SK-N-DZ (cell line): Measurements from ENCODE around the gene RIPOR2.
"Not testable (repeated sequence)": the region's sequence is repeated elsewhere in the genome, so short reads cannot be mapped to it uniquely, and the experiment has no call there.

Experiments
- DNase-seq: peaks from one replicate; pipeline ENCODE4 v3.0.0-alpha.2; 2015; ENCODE audit warnings: low spot score

The RIPOR2 gene

DNA sequence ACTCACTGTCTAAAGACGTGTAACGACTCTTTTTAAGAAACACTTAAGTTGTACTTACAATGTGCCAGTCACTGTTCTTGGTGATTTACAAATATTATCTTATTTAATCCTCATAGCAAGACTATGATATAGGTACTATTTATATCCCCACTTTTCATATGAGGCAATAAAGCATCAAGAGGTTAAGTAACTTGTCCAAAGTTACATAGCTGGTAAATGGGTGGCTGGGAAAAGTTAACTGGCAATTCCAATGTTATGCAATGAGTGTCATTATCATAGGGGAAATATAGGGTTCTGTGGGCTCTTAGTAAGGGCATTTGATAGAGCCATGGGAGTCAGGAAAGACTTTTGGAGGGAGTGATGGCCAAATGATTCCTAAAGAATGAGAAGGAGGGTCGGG is 21.4 kb upstream of the RIPOR2 start:
- no peak for DNase-seq

GRCh38 chr6:24953726-24954125 is 18.0 kb upstream of the RIPOR2 start:
- DNase-seq: no peak

DNA sequence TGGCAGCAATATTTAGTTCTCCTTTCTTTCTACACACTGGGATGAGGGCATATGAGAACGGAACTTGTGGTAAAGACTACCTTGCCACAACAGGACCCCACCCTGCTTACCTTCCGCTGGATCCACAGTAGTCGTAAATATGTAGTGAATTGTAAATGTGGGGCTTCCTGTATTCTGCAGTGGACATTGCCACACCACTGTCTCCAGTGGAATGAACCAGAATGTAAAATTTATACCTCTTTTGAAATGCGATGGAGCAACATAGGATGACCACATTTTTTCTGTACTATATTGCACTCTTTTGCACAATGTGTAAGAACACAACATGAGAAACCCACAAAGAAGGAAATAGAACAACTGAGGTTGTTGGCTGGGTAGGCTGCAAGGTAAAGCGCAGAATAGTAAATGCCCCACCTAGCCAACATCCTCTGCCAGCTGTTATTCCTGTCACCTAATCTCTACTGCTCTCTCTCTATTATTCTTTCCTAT is 16.1 kb upstream of the RIPOR2 start:
- no peak for DNase-seq

GRCh38 chr6:24950218-24950941 is 14.6 kb upstream of the RIPOR2 start:
- DNase-seq: no peak

DNA sequence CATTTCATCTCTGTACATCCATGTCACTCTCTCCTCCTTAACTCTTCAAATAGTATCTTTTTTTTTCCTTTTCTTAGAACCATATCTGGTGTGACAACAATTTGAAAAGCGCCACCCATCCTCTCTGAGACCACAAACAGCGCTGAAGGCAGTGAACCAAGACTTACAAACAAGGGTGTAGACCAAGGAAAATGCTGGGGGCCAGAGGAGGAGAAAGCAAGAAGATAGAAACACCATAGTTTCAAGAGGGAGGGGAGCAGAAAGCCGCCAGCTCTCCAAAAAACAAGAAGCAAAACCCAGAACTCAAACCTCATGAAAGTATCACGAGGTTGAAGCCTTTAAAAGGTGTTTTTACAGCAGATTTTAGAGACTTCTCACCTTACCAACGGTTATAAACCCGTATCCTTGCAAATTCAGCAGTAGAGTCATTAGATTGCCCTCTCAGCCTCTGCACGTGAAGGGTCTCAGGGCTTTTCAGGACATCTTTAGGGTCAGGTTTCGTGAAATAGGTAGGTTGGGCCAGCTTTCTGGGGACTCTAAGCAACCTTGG is 13.3 kb upstream of the RIPOR2 start:
- DNase-seq: no peak

GRCh38 chr6:24948261-24948660 is 12.5 kb upstream of the RIPOR2 start:
- DNase-seq: not testable (repeated sequence)

DNA sequence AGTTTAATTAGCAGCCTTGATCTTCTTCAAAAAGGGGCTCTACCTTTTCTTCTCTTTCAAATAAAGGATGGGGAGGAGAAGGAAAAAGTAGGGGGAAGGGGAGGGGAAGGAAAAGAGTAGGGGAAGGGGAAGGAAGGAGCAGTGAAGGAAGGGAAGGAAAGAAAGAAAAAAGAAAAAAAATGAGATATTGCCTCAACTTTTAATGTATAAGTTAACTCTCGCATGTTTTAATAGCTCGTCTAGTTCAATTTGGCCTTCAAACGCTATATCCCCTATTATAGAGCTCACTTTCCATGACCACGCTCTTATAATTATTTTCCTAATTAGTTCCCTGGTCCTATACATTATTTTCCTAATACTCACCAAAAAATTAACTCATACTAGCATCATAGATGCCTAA is 11.9 kb upstream of the RIPOR2 start:
- no peak for DNase-seq

DNA sequence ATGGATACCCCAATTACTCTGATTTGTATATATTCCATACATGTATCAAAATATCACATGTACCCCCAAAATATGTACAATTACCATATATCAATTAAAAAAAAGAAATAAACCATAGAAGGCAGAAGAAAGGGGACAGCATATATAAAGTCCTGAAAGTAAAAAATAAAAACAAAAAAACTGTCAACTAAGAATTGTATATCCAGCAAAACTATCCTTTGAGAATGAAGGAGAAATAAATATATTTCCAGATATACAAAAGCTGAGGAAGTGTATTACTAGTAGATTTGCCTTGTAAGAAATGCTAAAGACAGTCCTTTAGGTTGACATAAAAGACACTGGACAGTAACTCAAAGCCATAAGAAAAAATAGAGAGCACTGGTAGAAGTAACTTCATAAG is 9.3 kb upstream of the RIPOR2 start:
- DNase-seq: no peak

- DNase-seq: no peak
Observed at GRCh38 chr6:24943774-24944173, 8.0 kb upstream of the RIPOR2 start.

GRCh38 chr6:24940311-24940917 is 4.7 kb upstream of the RIPOR2 start:
- DNase-seq: no peak

- DNase-seq: no peak
Observed at GRCh38 chr6:24936641-24937317, 1.0 kb upstream of the RIPOR2 start.

DNA sequence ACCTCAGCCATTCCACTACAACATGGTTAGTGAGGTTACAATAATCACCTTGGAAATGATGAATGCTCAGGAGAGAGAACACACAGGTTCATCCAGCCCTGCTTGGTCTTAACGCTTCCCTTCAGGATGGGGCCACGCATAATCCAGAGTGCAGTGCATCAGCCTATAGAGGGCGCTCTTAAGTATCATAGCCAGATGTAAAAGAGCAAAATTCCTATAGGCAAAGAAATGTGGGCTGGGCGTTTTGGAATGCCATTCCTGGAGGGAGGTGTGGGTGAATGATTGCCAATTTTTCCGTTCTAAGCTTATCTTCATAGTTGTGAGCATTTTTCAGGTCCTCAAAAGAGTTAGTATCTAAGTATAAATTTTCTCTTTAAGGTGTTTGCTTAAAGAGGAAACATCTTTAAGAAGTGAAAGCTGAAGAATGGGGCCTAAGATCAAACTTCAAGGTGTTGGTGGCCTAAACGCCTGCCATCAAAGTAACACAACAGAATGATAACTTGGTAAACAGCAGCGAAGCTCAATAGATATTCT is 1.8 kb downstream of the RIPOR2 start:
- DNase-seq: no peak

- DNase-seq: no peak
Observed at GRCh38 chr6:24933266-24933665, 2.5 kb downstream of the RIPOR2 start.

DNA sequence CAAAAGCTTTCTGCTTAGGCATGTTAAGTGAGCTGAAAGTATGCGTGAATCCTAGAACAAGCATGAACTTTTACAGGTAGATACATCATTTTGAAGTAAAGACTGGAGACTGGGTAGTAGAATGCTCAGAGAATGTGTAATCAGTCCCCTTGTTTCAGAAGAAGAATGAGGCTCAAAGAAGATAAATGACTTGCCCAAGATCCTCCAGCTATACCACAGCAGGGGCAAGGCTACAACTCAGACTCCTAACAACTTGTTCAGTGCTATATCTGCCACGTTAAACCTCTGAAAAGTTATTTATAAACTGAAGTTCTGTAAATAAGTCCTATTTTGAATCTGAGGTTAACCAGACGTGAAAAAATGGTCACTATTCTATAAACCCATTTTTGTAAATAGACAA is 2.9 kb downstream of the RIPOR2 start:
- no peak for DNase-seq

GRCh38 chr6:24931718-24932691 is 3.8 kb downstream of the RIPOR2 start:
- no peak for DNase-seq

DNA sequence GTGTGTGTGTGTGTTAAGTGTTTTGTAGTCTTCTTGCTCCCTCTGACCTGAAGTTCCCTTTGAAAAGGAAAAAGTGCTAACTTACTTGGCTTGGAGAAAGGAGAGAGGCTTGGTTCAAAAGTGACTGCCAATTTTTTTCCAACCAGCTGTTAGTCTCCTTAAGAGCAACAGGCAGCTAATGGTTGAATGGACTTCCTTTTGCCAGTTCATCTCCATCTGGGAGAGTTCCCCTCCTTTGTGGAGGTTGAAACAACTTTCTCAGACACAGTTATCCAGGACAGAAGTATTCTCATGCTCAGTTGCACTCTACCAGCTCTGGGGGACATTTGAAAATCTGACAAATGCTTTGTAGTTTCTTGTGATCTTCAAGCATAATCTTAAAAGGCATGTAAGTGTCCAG is 4.5 kb downstream of the RIPOR2 start:
- DNase-seq: no peak

GRCh38 chr6:24930431-24930871 is 5.3 kb downstream of the RIPOR2 start:
- no peak for DNase-seq

DNA sequence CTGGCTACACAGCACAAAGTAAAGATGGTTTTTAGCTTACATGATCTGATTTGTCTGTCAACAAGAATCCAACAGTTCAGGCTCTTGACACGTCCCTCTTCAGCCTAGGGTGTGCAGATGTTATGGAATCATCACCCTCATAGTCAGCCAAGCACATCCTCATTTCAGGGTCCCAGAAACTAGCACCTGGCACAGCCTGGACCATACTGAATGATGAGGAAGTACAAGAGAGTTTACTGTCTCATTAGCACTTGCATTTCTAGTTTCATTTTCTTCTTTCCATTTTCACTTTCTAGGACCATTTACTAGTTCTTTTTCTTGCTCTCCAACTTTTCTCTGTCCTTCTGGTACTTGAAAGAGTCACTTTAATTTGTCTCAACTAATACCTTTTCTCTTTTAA is 6.5 kb downstream of the RIPOR2 start:
- no peak for DNase-seq

- no peak for DNase-seq
Observed at GRCh38 chr6:24927985-24928745, 7.6 kb downstream of the RIPOR2 start.

GRCh38 chr6:24927277-24927955 is 8.3 kb downstream of the RIPOR2 start:
- DNase-seq: no peak
